Liver (tissue), 2 donors: ENCODE data around the gene CAPSL.

Source experiments
- FOXA1 ChIP-seq: IDR thresholded peaks from 2 replicates; pipeline ENCODE4 v1.6.1; 2016; ENCODE audit warnings: antibody characterized with exemption
- YY1 ChIP-seq: IDR thresholded peaks from 2 replicates; pipeline ENCODE4 v1.6.1; 2016; ENCODE audit warnings: antibody characterized with exemption, mild to moderate bottlenecking
- TF ChIP-seq, protein P1 (sequence below): fragments of 150-350 bp; IDR thresholded peaks from 2 replicates; pipeline ENCODE4 v1.5.1; 2017; ENCODE audit warnings: improper control_type of control experiment, low read depth, low read length; ENCODE audit not compliant: missing input control
- TF ChIP-seq, protein P2 (sequence below): IDR thresholded peaks from 2 replicates; pipeline ENCODE4 v1.6.1; 2016; ENCODE audit warnings: antibody characterized with exemption
- donor health status: healthy.

- TF ChIP-seq, protein P1, sequence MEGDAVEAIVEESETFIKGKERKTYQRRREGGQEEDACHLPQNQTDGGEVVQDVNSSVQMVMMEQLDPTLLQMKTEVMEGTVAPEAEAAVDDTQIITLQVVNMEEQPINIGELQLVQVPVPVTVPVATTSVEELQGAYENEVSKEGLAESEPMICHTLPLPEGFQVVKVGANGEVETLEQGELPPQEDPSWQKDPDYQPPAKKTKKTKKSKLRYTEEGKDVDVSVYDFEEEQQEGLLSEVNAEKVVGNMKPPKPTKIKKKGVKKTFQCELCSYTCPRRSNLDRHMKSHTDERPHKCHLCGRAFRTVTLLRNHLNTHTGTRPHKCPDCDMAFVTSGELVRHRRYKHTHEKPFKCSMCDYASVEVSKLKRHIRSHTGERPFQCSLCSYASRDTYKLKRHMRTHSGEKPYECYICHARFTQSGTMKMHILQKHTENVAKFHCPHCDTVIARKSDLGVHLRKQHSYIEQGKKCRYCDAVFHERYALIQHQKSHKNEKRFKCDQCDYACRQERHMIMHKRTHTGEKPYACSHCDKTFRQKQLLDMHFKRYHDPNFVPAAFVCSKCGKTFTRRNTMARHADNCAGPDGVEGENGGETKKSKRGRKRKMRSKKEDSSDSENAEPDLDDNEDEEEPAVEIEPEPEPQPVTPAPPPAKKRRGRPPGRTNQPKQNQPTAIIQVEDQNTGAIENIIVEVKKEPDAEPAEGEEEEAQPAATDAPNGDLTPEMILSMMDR, result no peak
- TF ChIP-seq, protein P2, sequence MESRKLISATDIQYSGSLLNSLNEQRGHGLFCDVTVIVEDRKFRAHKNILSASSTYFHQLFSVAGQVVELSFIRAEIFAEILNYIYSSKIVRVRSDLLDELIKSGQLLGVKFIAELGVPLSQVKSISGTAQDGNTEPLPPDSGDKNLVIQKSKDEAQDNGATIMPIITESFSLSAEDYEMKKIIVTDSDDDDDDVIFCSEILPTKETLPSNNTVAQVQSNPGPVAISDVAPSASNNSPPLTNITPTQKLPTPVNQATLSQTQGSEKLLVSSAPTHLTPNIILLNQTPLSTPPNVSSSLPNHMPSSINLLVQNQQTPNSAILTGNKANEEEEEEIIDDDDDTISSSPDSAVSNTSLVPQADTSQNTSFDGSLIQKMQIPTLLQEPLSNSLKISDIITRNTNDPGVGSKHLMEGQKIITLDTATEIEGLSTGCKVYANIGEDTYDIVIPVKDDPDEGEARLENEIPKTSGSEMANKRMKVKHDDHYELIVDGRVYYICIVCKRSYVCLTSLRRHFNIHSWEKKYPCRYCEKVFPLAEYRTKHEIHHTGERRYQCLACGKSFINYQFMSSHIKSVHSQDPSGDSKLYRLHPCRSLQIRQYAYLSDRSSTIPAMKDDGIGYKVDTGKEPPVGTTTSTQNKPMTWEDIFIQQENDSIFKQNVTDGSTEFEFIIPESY, result no peak
- TF ChIP-seq YY1 (no peak), FOXA1 (no peak)
Measured at GRCh38 chr5:35879649-35880048, 58.8 kb downstream of the CAPSL start.
